RWPE2 (cell line): Measurements from ENCODE around the gene SPATA17.

Experiments
- ATAC-seq: fragments of 200-7000 bp; cut with Tn5 transposase; 3 replicates; pipeline ENCODE4 v1.9.1; 2021; ENCODE audit warnings: low read depth
- DNase-seq: peaks from one replicate; pipeline ENCODE4 v3.0.0-alpha.2; 2020; ENCODE audit warnings: low spot score
- H3K27ac ChIP-seq: fragments of 450-650 bp; 2 replicates; pipeline ENCODE4 v1.5.1; 2017; ENCODE audit warnings: mild to moderate bottlenecking; ENCODE audit not compliant: poor library complexity, severe bottlenecking
- H3K27me3 ChIP-seq: fragments of 250-450 bp; sonication (Bioruptor Pico); 2 replicates; pipeline ENCODE4 v1.5.1; 2021; ENCODE audit warnings: mild to moderate bottlenecking, moderate library complexity; ENCODE audit not compliant: insufficient read depth, poor library complexity, severe bottlenecking
- H3K36me3 ChIP-seq: fragments of 250-450 bp; sonication (Bioruptor Pico); 2 replicates; pipeline ENCODE4 v1.5.1; 2020; ENCODE audit warnings: low read depth, mild to moderate bottlenecking, moderate library complexity
- H3K4me1 ChIP-seq: fragments of 250-450 bp; sonication (Bioruptor Pico); 2 replicates; pipeline ENCODE4 v1.5.1; 2021; ENCODE audit warnings: mild to moderate bottlenecking, moderate library complexity; ENCODE audit not compliant: insufficient read depth, poor library complexity, severe bottlenecking
- H3K4me3 ChIP-seq: fragments of 250-450 bp; sonication (Bioruptor Pico); 2 replicates; pipeline ENCODE4 v1.5.1; 2021; ENCODE audit warnings: mild to moderate bottlenecking, moderate library complexity; ENCODE audit not compliant: severe bottlenecking
- H3K9me3 ChIP-seq: fragments of 250-450 bp; sonication (Bioruptor Pico); 2 replicates; pipeline ENCODE4 v1.5.1; 2021; ENCODE audit warnings: mild to moderate bottlenecking, moderate library complexity; ENCODE audit not compliant: severe bottlenecking
- CTCF ChIP-seq: fragments of 450-650 bp; IDR thresholded peaks from one replicate; pipeline ENCODE4 v1.5.1; 2017; ENCODE audit warnings: mild to moderate bottlenecking, moderate library complexity; ENCODE audit not compliant: poor library complexity, severe bottlenecking

SPATA17 gene

DNA sequence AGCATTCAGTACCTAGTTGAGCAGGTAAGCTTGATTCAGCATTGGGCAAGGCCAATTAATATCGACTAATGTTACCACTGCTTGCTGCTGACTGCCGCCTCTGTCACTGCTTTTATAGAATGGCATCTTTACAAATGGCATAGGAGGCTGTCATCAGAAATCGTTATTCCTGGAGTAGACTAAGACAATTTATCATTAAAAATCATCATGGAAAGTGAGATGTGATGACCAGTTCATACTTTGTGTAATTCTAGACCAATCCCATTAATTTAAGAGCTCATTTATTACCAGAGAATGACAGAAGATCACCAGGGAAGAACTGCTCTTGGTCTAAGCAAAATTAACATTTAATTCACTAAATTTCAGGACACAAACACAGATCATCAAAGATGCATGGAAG, 254.0 kb downstream of the SPATA17 start:
- ATAC-seq (no peak), DNase-seq (no peak)
- no peak overlapping the region for H3K4me3 ChIP-seq
- peaks cover 2% of the 10 kb centered on the region for H3K4me1 ChIP-seq
- no peak overlapping the region for H3K27ac ChIP-seq
- no peak for TF ChIP-seq CTCF
- no peaks in the 10 kb centered on the region for H3K27me3 ChIP-seq
- no peaks in the 10 kb centered on the region for H3K9me3 ChIP-seq
- H3K36me3 ChIP-seq = no peaks in the 10 kb centered on the region

DNA sequence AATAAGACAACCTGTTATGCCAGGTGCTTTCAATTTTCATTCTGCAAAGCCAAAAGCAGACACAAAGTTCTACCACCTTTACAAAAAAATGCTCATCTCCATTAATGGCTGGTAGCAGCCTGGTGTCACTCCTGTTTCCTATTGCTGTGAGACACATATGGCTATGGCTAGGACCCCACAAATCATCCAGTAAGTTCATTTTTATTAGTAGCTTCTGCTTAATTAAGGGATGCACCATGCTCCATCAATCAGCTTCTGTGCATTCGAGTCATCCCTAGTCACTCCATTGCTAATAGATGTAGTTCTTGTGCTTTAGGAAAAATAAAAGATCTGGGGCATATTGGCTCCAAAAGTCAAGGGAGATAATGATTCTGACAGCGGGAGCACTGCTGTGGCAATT, 257.2 kb downstream of the SPATA17 start:
- ATAC-seq = no peak
- H3K27me3 ChIP-seq = no peaks in the 10 kb centered on the region
- TF ChIP-seq CTCF = no peak
- no peak overlapping the region for H3K27ac ChIP-seq
- no peak for DNase-seq
- H3K9me3 ChIP-seq = no peaks in the 10 kb centered on the region
- H3K4me3 ChIP-seq = no peak overlapping the region
- H3K36me3 ChIP-seq = no peaks in the 10 kb centered on the region
- H3K4me1 ChIP-seq = no peaks in the 10 kb centered on the region

DNA sequence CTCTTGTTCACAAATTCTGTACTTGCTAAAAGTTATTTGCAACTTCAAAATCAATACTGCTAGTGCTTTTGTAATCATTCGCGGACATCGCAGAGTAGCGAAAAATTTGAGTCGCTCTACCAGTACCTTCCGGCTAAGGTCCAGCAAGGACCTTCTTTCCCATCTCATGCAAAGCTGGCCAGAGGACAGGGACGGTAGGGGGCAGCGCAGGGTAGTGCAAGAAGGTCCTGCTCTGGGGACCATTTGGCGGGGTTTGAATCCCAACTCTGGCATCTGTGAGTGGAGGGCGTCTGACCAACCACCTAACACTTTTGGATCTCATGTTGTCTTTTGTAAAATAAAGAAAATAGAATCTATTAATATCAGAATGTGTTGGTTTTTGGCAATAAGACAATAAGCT, 258.3 kb downstream of the SPATA17 start:
- ATAC-seq (no peak), DNase-seq (no peak)
- Histone ChIP-seq H3K9me3 (no peaks in the 10 kb centered on the region), H3K36me3 (no peaks in the 10 kb centered on the region), H3K27me3 (no peaks in the 10 kb centered on the region), H3K4me3 (no peak overlapping the region), H3K4me1 (no peaks in the 10 kb centered on the region), H3K27ac (no peak overlapping the region)
- no peak for TF ChIP-seq CTCF

GRCh38 chr1:217891966-217892365, 260.8 kb downstream of the SPATA17 start:
- H3K4me3 ChIP-seq = no peak overlapping the region
- H3K27me3 ChIP-seq = no peaks in the 10 kb centered on the region
- no peak for DNase-seq
- TF ChIP-seq CTCF = no peak
- H3K9me3 ChIP-seq = no peaks in the 10 kb centered on the region
- 0 out of 3 replicates have a peak, but pooled peaks have one; percentile 31 for ATAC-seq
- H3K36me3 ChIP-seq = no peaks in the 10 kb centered on the region
- no peak overlapping the region for H3K27ac ChIP-seq
- no peaks in the 10 kb centered on the region for H3K4me1 ChIP-seq

- Histone ChIP-seq H3K9me3 (no peaks in the 10 kb centered on the region), H3K27me3 (no peaks in the 10 kb centered on the region), H3K36me3 (no peaks in the 10 kb centered on the region), H3K4me3 (no peak overlapping the region), H3K4me1 (no peaks in the 10 kb centered on the region), H3K27ac (no peak overlapping the region)
- peak; percentile 46; the same call in 1 of the 3 replicates for ATAC-seq
- no peak for DNase-seq
- no peak for TF ChIP-seq CTCF
These were observed 261.6 kb downstream of the SPATA17 start for GRCh38 chr1:217892750-217893149.
